K562 (cell line): ENCODE measurements around the gene TREX2. TPM values are rescaled to one million over a fixed set of nuclear protein-coding genes. Genes with fewer than 3 reads are reported as not detected.
A peak's percentile ranks its signal among the peaks of the same experiment; 100 is the strongest.

Source experiments
- ATAC-seq: fragments of 200-7000 bp; cut with Tn5 transposase; 3 replicates; pipeline ENCODE4 v1.9.1; 2020; ENCODE audit warnings: moderate library complexity
- BruUV-seq: library from RNA; stranded (reverse); fragments of 400-500 nt; replicated peaks from 2 replicates; lab custom pipeline; 2021; lab: Mats Ljungman, UMichigan
- CTCF ChIA-PET: fragments of 300-600 bp; formaldehyde crosslinking; extraction: SDS; loops from one replicate; lab custom pipeline; 2021; ENCODE audit warnings: low intra/inter-chr PET ratio; lab: Yijun Ruan, JAX
- POLR2A ChIA-PET: fragments of 300-600, 350-650 bp; sonication (Branson Sonifier 250); formaldehyde crosslinking; extraction: SDS; loops from one replicate; lab custom pipeline; 2021; ENCODE audit warnings: antibody characterized with exemption, inconsistent platforms; lab: Yijun Ruan, JAX
- DNase-seq, 4 experiments: peaks; one replicate each; pipeline versions ENCODE4 v3.0.0 to v3.0.0-alpha.2; 2011 to 2018; ENCODE audit warnings: low spot score in 3 of 4, mixed read lengths in 3 of 4; ENCODE audit errors: extremely low read depth in 1 of 4
- FAIRE-seq: peaks from 2 replicates; lab custom pipeline; 2011; peaks lifted over from hg19 to GRCh38; lab: Jason Lieb, UNC
- H2AFZ ChIP-seq: 2 replicates; pipeline ENCODE4 v1.6.0; 2011; ENCODE audit warnings: low read depth, low read length, control low read depth, inconsistent platforms
- H3K27ac ChIP-seq: fragments of 200-600 bp; 3 replicates; pipeline ENCODE4 v1.8.0; 2011; ENCODE audit warnings: low read depth, mild to moderate bottlenecking, control low read depth, inconsistent platforms, low read length, moderate library complexity, mixed read lengths; ENCODE audit errors: extremely low read depth
- H3K27me3 ChIP-seq, 2 experiments: fragments of 300-600 bp in 1 of 2; 2 replicates in 1 of 2; 3 replicates in 1 of 2; pipeline versions ENCODE4 v1.6.0 to v1.8.0; 2011; ENCODE audit warnings: inconsistent platforms in 2 of 2, low read length in 2 of 2, mild to moderate bottlenecking in 1 of 2, mixed read lengths in 1 of 2, moderate library complexity in 1 of 2; ENCODE audit not compliant: control insufficient read depth in 2 of 2, insufficient read depth in 2 of 2
- H3K36me3 ChIP-seq: fragments of 300-600 bp; 3 replicates; pipeline ENCODE4 v1.8.0; 2011; ENCODE audit warnings: mild to moderate bottlenecking, low read length, inconsistent platforms; ENCODE audit not compliant: control insufficient read depth, insufficient read depth
- H3K4me1 ChIP-seq, 2 experiments: fragments of 200-600 bp in 1 of 2; replicated peaks in 1 of 2; 2 replicates in 1 of 2; 3 replicates in 1 of 2; pipeline versions ENCODE4 v1.5.1 to v1.8.0; 2011; ENCODE audit warnings: inconsistent platforms in 2 of 2, low read length in 2 of 2, mild to moderate bottlenecking in 1 of 2, mixed read lengths in 1 of 2, moderate library complexity in 1 of 2; ENCODE audit not compliant: control insufficient read depth in 2 of 2, insufficient read depth in 2 of 2
- H3K4me2 ChIP-seq: 2 replicates; pipeline ENCODE4 v1.6.1; 2011; ENCODE audit warnings: low read length, control low read depth, inconsistent platforms, mixed read lengths; ENCODE audit not compliant: insufficient read depth
- H3K4me3 ChIP-seq: fragments of 200-600 bp; sonication (generic), shearing (Covaris generic); 2 replicates; pipeline ENCODE4 v1.5.1; 2016; ENCODE audit warnings: control low read depth, inconsistent platforms
- H3K79me2 ChIP-seq: fragments of 200-600 bp; 3 replicates; pipeline ENCODE4 v1.8.0; 2011; ENCODE audit warnings: low read length, inconsistent platforms; ENCODE audit not compliant: control insufficient read depth, insufficient read depth
- H3K9ac ChIP-seq, 2 experiments: 2 replicates each; pipeline versions ENCODE4 v1.6.0 to v1.6.1; 2011; ENCODE audit warnings: low read depth in 2 of 2, low read length in 2 of 2, control low read depth in 1 of 2, inconsistent platforms in 1 of 2, mild to moderate bottlenecking in 1 of 2, mixed read lengths in 1 of 2; ENCODE audit not compliant: insufficient read depth in 1 of 2
- H3K9me1 ChIP-seq: one replicate; pipeline ENCODE4 v1.6.0; 2011; ENCODE audit warnings: inconsistent platforms, mild to moderate bottlenecking, low read length, moderate library complexity; ENCODE audit not compliant: control insufficient read depth, insufficient read depth
- H3K9me3 ChIP-seq: replicated peaks from 2 replicates; pipeline ENCODE4 v1.5.1; 2011; ENCODE audit warnings: low read depth, low read length, inconsistent platforms; ENCODE audit not compliant: control insufficient read depth, insufficient read depth
- H4K20me1 ChIP-seq: replicated peaks from 2 replicates; pipeline ENCODE4 v1.6.1; 2011; ENCODE audit warnings: low read length, inconsistent platforms, mixed read lengths; ENCODE audit not compliant: control insufficient read depth, insufficient read depth
- BHLHE40 ChIP-seq: IDR thresholded peaks from 2 replicates; pipeline ENCODE4 v1.6.1; 2011; ENCODE audit warnings: low read length, improper control_type of control experiment
- MAX ChIP-seq: sonication (generic); formaldehyde crosslinking; IDR thresholded peaks from 2 replicates; pipeline ENCODE4 v1.9.0; 2022; ENCODE audit warnings: mild to moderate bottlenecking, missing genetic modification reagents
- NCOA6 ChIP-seq: fragments of 450-650 bp; IDR thresholded peaks from 2 replicates; pipeline ENCODE4 v1.6.1; 2017; ENCODE audit warnings: mild to moderate bottlenecking
- PHB2 ChIP-seq: fragments of 450-650 bp; IDR thresholded peaks from 2 replicates; pipeline ENCODE4 v1.6.1; 2017; ENCODE audit warnings: low read depth
- WGBS: fragments of 100-300 bp; shearing (Covaris generic); methylation state at CpG from one replicate; pipeline ENCODE4 v1.1.6; 2016; ENCODE audit warnings: low coverage, mixed read lengths; ENCODE audit not compliant: insufficient coverage; ENCODE audit errors: missing lambda C conversion rate; 5-methylcytosine and 5-hydroxymethylcytosine counted together
- in situ Hi-C: fragments of 300-500 bp; cut with MboI; formaldehyde crosslinking; loops from 4 replicates; pipeline ENCODE4 v1.15.0; 2018; ENCODE audit warnings: inconsistent platforms, mixed read lengths
- intact Hi-C: fragments of 100-400 bp; cut with micrococcal nuclease; formaldehyde crosslinking; loops from 2 replicates; pipeline ENCODE4 v1.14.2; 2022
- polyA plus RNA-seq, 8 experiments: library from polyadenylated mRNA; depleted of rRNA in 4 of 8; stranded (reverse) in 5 of 8; unstranded in 3 of 8; fragments of >200 nt; fragmentation: Nextera tagmentation in 2 of 8; fragmentation: Illumina TruSeq in 1 of 8; extraction: Ambion mirVana in 2 of 8; extraction: Trizol in 1 of 8; gene quantifications; 2 replicates each; pipeline versions ENCODE4 v1.2.1 to v1.2.3, GENCODE V29; 2011 to 2014; ENCODE audit warnings: inconsistent platforms in 1 of 8, missing spikeins in 1 of 8
- total RNA-seq, 7 experiments: library from RNA; depleted of rRNA in 6 of 7; stranded (reverse); fragments of >200 nt in 6 of 7; fragmentation: Illumina TruSeq in 2 of 7; extraction: Trizol in 2 of 7; gene quantifications; 2 replicates each; pipeline versions ENCODE4 v1.2.1 to v1.2.3, GENCODE V29; 2011 to 2021; ENCODE audit warnings: low replicate concordance in 1 of 7

Gene TREX2
- total and polyA plus RNA-seq, 9 of the 15 experiments (the other 6 are each of a cell fraction or from before 2014, with no cell fraction given) = 0.07 to 1.5 (median 0.33) TPM; not detected in 2

GRCh38 chrX:153396320-153397195, 49.3 kb downstream of the TREX2 start:
- DNase-seq = no peak
- Histone ChIP-seq H3K27ac (no peak overlapping the region), H3K27me3 (peaks cover 0 to 24% of the 10 kb centered on the region in 2 experiments; a peak in 2 of 5 replicates), H3K4me1 (peaks cover 0 to 22% of the 10 kb centered on the region in 2 experiments; a peak in 2 of 5 replicates), H3K9me3 (no peaks in the 10 kb centered on the region), H3K36me3 (no peaks in the 10 kb centered on the region), H2AFZ (no peak overlapping the region), H3K9ac (no peak overlapping the region), H3K79me2 (no peaks in the 10 kb centered on the region), H3K4me3 (no peak overlapping the region), H3K9me1 (no peaks in the 10 kb centered on the region), H4K20me1 (no peaks in the 10 kb centered on the region), H3K4me2 (no peak overlapping the region)
- no peak for FAIRE-seq
- CTCF ChIA-PET = no interaction called here
- 6% methylated on average over 12 of the region's 26 CpGs for WGBS
- 0 out of 2 replicates have a peak, but pooled peaks have one; percentile 38 for TF ChIP-seq BHLHE40
- TF ChIP-seq NCOA6 = no peak
- peak; percentile 41; the same call in 1 of the 2 replicates for TF ChIP-seq MAX (CRISPR knock-in tag)
- TF ChIP-seq PHB2 = no peak
- intact Hi-C loops (no loop called here), in situ Hi-C loops (no loop called here)
- no peak for ATAC-seq
- POLR2A ChIA-PET = no interaction called here
- BruUV-seq = no TSS peak
